ENCODE measurements around the gene SKIDA1. TPM values are rescaled to one million over a fixed set of nuclear protein-coding genes. Genes with fewer than 3 reads are reported as not detected.

The SKIDA1 gene
- total RNA-seq, 1 experiment from 2014 or later, result 9.4 TPM

DNA sequence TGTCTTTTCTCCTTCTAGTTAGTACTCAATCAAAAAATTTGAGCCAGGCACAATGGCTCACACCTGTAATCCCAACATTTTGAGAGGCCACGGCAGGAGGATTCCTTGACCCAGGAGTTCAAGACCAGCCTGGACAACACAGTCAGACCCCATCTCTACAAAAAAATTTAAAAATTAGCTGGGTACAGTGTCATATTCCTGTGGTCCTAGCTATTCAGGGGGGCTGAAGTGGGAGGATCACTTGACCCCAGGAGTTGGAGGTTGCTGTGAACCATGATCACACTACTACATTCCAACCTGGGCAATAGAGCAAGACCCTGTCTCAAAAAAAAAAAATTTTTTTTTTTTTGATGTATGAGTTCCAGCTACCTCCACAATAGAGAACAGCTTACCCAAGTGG is 57.8 kb downstream of the SKIDA1 start:
- ChIA-PET CTCF (no interaction called here), POLR2A (no interaction called here)
- no peak for DNase-seq (ENCODE audit: low spot score)
- no peaks in the 10 kb centered on the region for H3K27me3 Mint-ChIP-seq (ENCODE audit: low read depth)
- peaks cover 6% of the 10 kb centered on the region; the same call in 1 of the 2 replicates for H3K4me1 Mint-ChIP-seq
- TF ChIP-seq KAT7 (CRISPR knock-in tag; IDR thresholded peaks at IDR 0.05; ENCODE audit: borderline replicate concordance), result no peak
- no peak for TF ChIP-seq EMX1 (CRISPR knock-in tag; IDR thresholded peaks at IDR 0.05)
- peak; percentile 64; the same call in 1 of the 2 replicates for TF ChIP-seq ZNF121 (CRISPR knock-in tag; IDR thresholded peaks at IDR 0.05)
- peak; percentile 31; the same call in 1 of the 2 replicates for TF ChIP-seq GTF2I (CRISPR knock-in tag; conservative IDR thresholded peaks at IDR 0.05)
- no peak overlapping the region for H3K4me3 Mint-ChIP-seq
- no peaks in the 10 kb centered on the region for H3K9me3 Mint-ChIP-seq
- H3K36me3 Mint-ChIP-seq, result no peaks in the 10 kb centered on the region
- ATAC-seq, result no peak
- no peak overlapping the region; the same call in 1 of the 2 replicates for H3K27ac Mint-ChIP-seq

DNA sequence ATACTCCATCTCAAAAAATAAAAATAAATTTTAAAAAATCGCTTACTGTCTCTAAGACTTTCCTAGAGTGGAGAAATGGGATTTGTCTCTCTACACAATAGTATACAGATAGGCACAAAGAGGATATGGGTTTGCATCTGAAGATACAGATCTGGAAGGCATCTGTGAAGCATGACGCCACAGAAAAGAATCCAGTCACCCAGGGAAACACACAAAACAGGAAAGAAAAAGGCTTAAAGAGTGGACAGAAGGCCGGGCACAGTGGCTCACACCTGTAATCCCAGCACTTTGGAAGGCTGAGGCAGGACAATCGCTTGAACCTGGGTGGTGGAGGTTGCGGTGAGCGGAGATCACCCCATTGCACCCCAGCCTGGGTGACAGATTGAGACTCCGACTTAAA is 61.3 kb downstream of the SKIDA1 start:
- DNase-seq (ENCODE audit: low spot score), result no peak
- POLR2A ChIA-PET, result no interaction called here
- H3K27ac Mint-ChIP-seq, result no peak overlapping the region
- H3K9me3 Mint-ChIP-seq, result no peaks in the 10 kb centered on the region
- no peak for ATAC-seq
- TF ChIP-seq JUN (CRISPR knock-in tag; IDR thresholded peaks at IDR 0.05), result no peak
- no peaks in the 10 kb centered on the region for H3K4me1 Mint-ChIP-seq
- H3K36me3 Mint-ChIP-seq, result no peaks in the 10 kb centered on the region
- CTCF ChIA-PET, result no interaction called here
- H3K27me3 Mint-ChIP-seq (ENCODE audit: low read depth), result no peaks in the 10 kb centered on the region
- no peak overlapping the region for H3K4me3 Mint-ChIP-seq

Small RNA genes lying within 50 kb of the gene (microRNA-seq; reads per million reads assigned to microRNA genes)
- gene MIR1915 (ENCODE audit: borderline number of aligned reads), result 31.4 reads per million, percentile 46 among the genes with 10 or more reads in this experiment

Other genes starting within 250 kb of the SKIDA1 start
- gene MLLT10, start 8.6 kb upstream of the SKIDA1 start, total RNA-seq (2021), result 52.7 to 60.3 TPM (median 60.1 TPM) in 3 replicates